Mesendoderm (in vitro differentiated cells): ENCODE measurements around the gene SFXN4.
"Not testable (repeated sequence)": the region's sequence is repeated elsewhere in the genome, so short reads cannot be mapped to it uniquely, and the experiment has no call there.

Experiments
- DNase-seq: peaks from one replicate; pipeline ENCODE4 v3.0.0; 2013
- H2AK5ac ChIP-seq: 2 replicates; pipeline ENCODE4 v1.6.1; 2013; ENCODE audit warnings: low read length, inconsistent platforms
- H2BK120ac ChIP-seq: 2 replicates; pipeline ENCODE4 v1.6.1; 2013; ENCODE audit warnings: low read depth, mild to moderate bottlenecking, low read length, moderate library complexity, mixed read lengths
- H2BK15ac ChIP-seq: replicated peaks from 2 replicates; pipeline ENCODE4 v1.6.1; 2013; ENCODE audit warnings: low read depth, mild to moderate bottlenecking, moderate library complexity
- H2BK5ac ChIP-seq: 2 replicates; pipeline ENCODE4 v1.6.1; 2013; ENCODE audit warnings: low read length, inconsistent platforms
- H3K18ac ChIP-seq: 2 replicates; pipeline ENCODE4 v1.6.1; 2013; ENCODE audit warnings: mild to moderate bottlenecking, low read length, mixed read lengths
- H3K23ac ChIP-seq: one replicate; pipeline ENCODE4 v1.6.1; 2013; ENCODE audit warnings: low read length
- H3K27ac ChIP-seq: 2 replicates; pipeline ENCODE4 v1.5.1; 2013; ENCODE audit warnings: low read depth, mild to moderate bottlenecking, inconsistent platforms, low read length, moderate library complexity
- H3K27me3 ChIP-seq: 2 replicates; pipeline ENCODE4 v1.6.1; 2013; ENCODE audit warnings: low read length, control low read depth, mild to moderate bottlenecking, inconsistent platforms; ENCODE audit not compliant: insufficient read depth, poor library complexity
- H3K36me3 ChIP-seq: 2 replicates; pipeline ENCODE4 v1.6.1; 2013; ENCODE audit warnings: low read length, inconsistent platforms; ENCODE audit not compliant: control insufficient read depth, insufficient read depth
- H3K4ac ChIP-seq: one replicate; pipeline ENCODE4 v1.6.1; 2013; ENCODE audit warnings: low read depth, mild to moderate bottlenecking, low read length, moderate library complexity
- H3K4me1 ChIP-seq: 2 replicates; pipeline ENCODE4 v1.6.1; 2013; ENCODE audit warnings: low read depth, low read length, inconsistent platforms; ENCODE audit not compliant: control insufficient read depth
- H3K4me2 ChIP-seq: 2 replicates; pipeline ENCODE4 v1.6.1; 2013; ENCODE audit warnings: low read length
- H3K4me3 ChIP-seq: 2 replicates; pipeline ENCODE4 v1.5.1; 2013; ENCODE audit warnings: mild to moderate bottlenecking, low read length
- H3K56ac ChIP-seq: one replicate; pipeline ENCODE4 v1.6.1; 2013; ENCODE audit warnings: low read length
- H3K79me1 ChIP-seq: 2 replicates; pipeline ENCODE4 v1.6.1; 2013; ENCODE audit warnings: low read length, inconsistent platforms
- H3K79me2 ChIP-seq: 2 replicates; pipeline ENCODE4 v1.6.1; 2013; ENCODE audit warnings: mild to moderate bottlenecking, low read length; ENCODE audit not compliant: control insufficient read depth, insufficient read depth
- H3K9ac ChIP-seq: 2 replicates; pipeline ENCODE4 v1.6.1; 2013; ENCODE audit warnings: low read length, inconsistent platforms
- H4K5ac ChIP-seq: one replicate; pipeline ENCODE4 v1.6.1; 2013; ENCODE audit warnings: low read length
- H4K8ac ChIP-seq: one replicate; pipeline ENCODE4 v1.6.1; 2013; ENCODE audit warnings: low read depth, mild to moderate bottlenecking, control low read depth, low read length, moderate library complexity
- WGBS: extraction: QIAGEN DNeasy Blood & Tissue Kit; methylation state at CpG from one replicate; pipeline ENCODE4 v1.1.7; 2013; ENCODE audit warnings: low lambda C conversion rate, missing lambda C conversion rate; ENCODE audit not compliant: insufficient coverage; ENCODE audit errors: extremely low coverage; 5-methylcytosine and 5-hydroxymethylcytosine counted together

SFXN4 gene

GRCh38 chr10:119137878-119138277, 27.6 kb downstream of the SFXN4 start:
- H3K4me1 ChIP-seq, H3K79me1 ChIP-seq, H3K18ac ChIP-seq, H2BK5ac ChIP-seq, H3K4me2 ChIP-seq, H3K36me3 ChIP-seq, H4K5ac ChIP-seq, H2AK5ac ChIP-seq, H3K79me2 ChIP-seq, DNase-seq, H2BK15ac ChIP-seq, H3K9ac ChIP-seq, H4K8ac ChIP-seq, H3K27ac ChIP-seq, H3K27me3 ChIP-seq, H3K4me3 ChIP-seq, H3K4ac ChIP-seq, H2BK120ac ChIP-seq, H3K23ac ChIP-seq, H3K56ac ChIP-seq: not testable (repeated sequence)
- WGBS: no CpG with 5 or more reads among the region's 8 CpGs

DNA sequence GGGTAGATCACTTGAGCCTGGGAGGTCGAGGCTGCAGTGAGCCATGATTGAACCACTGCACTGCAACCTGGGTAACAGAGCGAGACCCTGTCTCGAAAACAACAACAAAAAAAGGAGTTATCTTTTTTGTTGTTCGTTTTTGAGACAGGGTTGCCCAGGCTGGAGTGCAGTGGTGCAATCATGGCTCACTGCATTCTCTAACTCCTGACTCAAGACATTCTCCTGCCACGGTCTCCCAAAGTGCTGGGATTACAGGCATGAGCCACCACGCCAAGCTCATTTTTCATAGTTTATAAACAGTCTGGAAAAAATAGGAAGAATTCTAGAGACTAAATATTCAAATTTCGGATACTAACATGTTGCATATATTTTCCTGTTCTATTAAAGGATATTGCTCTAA, 29.4 kb downstream of the SFXN4 start:
- no peak overlapping the region for H3K4me2 ChIP-seq
- H3K79me1 ChIP-seq: no peaks in the 10 kb centered on the region
- no peak overlapping the region for H2BK120ac ChIP-seq
- no peak overlapping the region for H2AK5ac ChIP-seq
- H3K23ac ChIP-seq: no peak overlapping the region
- no peaks in the 10 kb centered on the region for H3K79me2 ChIP-seq
- H4K5ac ChIP-seq: no peak overlapping the region
- H3K27me3 ChIP-seq: no peaks in the 10 kb centered on the region
- DNase-seq: no peak
- H3K4me1 ChIP-seq: peaks cover 2% of the 10 kb centered on the region
- H3K4ac ChIP-seq: no peak overlapping the region
- H3K18ac ChIP-seq: no peak overlapping the region
- H3K4me3 ChIP-seq: no peak overlapping the region
- H3K9ac ChIP-seq: no peak overlapping the region
- no peak overlapping the region for H3K56ac ChIP-seq
- H3K36me3 ChIP-seq: peaks cover 6% of the 10 kb centered on the region
- no peak overlapping the region for H4K8ac ChIP-seq
- H2BK15ac ChIP-seq: no peak overlapping the region
- no CpG with 5 or more reads among the region's 7 CpGs for WGBS
- H2BK5ac ChIP-seq: no peak overlapping the region
- no peak overlapping the region for H3K27ac ChIP-seq

DNA sequence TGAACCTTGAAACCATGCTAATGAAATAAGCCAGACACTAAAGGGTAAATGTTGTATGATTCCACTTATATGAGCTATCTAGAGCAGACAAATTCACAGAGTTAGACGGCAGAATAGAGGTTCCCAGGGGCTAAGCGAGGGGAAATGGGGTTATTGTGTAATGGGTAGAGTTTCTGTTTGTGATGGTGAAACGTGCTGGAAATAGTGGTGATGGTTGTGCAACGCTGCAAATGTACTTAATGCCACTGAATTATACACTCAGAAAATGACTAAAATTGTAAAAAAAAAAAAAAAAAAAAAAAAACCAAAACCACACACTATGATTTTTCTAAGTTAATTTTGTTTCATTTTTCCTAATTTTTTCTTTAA, 30.0 kb downstream of the SFXN4 start:
- H2BK120ac ChIP-seq: no peak overlapping the region
- no peaks in the 10 kb centered on the region for H3K79me2 ChIP-seq
- no peak for DNase-seq
- no peak overlapping the region for H3K56ac ChIP-seq
- no peak overlapping the region for H3K4me2 ChIP-seq
- H4K5ac ChIP-seq: no peak overlapping the region
- no peak overlapping the region for H3K23ac ChIP-seq
- no CpG with 5 or more reads among the region's 4 CpGs for WGBS
- no peaks in the 10 kb centered on the region for H3K4me1 ChIP-seq
- H3K27me3 ChIP-seq: no peaks in the 10 kb centered on the region
- no peaks in the 10 kb centered on the region for H3K79me1 ChIP-seq
- H2BK5ac ChIP-seq: no peak overlapping the region
- peaks cover 6% of the 10 kb centered on the region for H3K36me3 ChIP-seq
- H3K4me3 ChIP-seq: no peak overlapping the region
- no peak overlapping the region for H4K8ac ChIP-seq
- H2BK15ac ChIP-seq: no peak overlapping the region
- H3K18ac ChIP-seq: no peak overlapping the region
- H3K27ac ChIP-seq: no peak overlapping the region
- no peak overlapping the region for H2AK5ac ChIP-seq
- H3K9ac ChIP-seq: no peak overlapping the region
- H3K4ac ChIP-seq: no peak overlapping the region

DNA sequence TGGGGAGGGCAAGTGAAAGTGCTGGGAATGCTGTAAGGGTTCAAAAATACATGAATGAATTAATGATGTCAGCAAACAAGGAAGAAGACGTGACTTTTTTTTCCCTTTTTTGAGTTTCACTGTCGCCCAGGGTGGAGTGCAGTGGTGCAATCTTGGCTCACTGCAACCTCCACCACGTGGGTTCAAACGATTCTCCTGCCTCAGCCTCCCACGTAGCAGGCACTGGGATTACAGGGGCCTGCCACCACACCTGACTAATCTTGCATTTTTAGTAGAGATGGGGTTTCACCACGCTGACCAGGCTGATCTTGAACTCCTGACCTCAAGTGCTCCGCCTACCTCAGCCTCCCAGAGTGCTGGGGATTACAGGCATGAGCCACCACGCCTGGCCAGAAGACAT, 31.6 kb downstream of the SFXN4 start:
- Histone ChIP-seq H2AK5ac (no peak overlapping the region), H3K27me3 (no peaks in the 10 kb centered on the region), H3K9ac (no peak overlapping the region), H4K8ac (no peak overlapping the region), H3K79me2 (no peaks in the 10 kb centered on the region), H3K79me1 (no peaks in the 10 kb centered on the region), H3K4me1 (no peaks in the 10 kb centered on the region), H3K36me3 (peaks cover 8% of the 10 kb centered on the region), H3K23ac (no peak overlapping the region), H3K4me2 (no peak overlapping the region), H2BK15ac (no peak overlapping the region), H3K4ac (no peak overlapping the region), H3K27ac (no peak overlapping the region), H3K4me3 (no peak overlapping the region), H2BK120ac (no peak overlapping the region), H2BK5ac (no peak overlapping the region), H3K56ac (no peak overlapping the region), H3K18ac (no peak overlapping the region), H4K5ac (no peak overlapping the region)
- no CpG with 5 or more reads among the region's 8 CpGs for WGBS
- DNase-seq: no peak

GRCh38 chr10:119132521-119133345, 32.8 kb downstream of the SFXN4 start:
- Histone ChIP-seq H2BK5ac (no peak overlapping the region), H4K5ac (no peak overlapping the region), H3K27ac (no peak overlapping the region), H3K79me1 (no peaks in the 10 kb centered on the region), H3K27me3 (no peaks in the 10 kb centered on the region), H3K56ac (no peak overlapping the region), H3K79me2 (no peaks in the 10 kb centered on the region), H3K4ac (no peak overlapping the region), H3K4me2 (no peak overlapping the region), H2AK5ac (no peak overlapping the region), H3K18ac (no peak overlapping the region), H3K23ac (no peak overlapping the region), H4K8ac (no peak overlapping the region), H2BK15ac (no peak overlapping the region), H3K4me3 (no peak overlapping the region), H3K9ac (no peak overlapping the region), H2BK120ac (no peak overlapping the region), H3K4me1 (no peaks in the 10 kb centered on the region), H3K36me3 (peaks cover 8% of the 10 kb centered on the region)
- no peak for DNase-seq
- no CpG with 5 or more reads among the region's 14 CpGs for WGBS
